ENCODE measurements around the gene HIRIP3.
"Not testable (repeated sequence)": the region's sequence is repeated elsewhere in the genome, so short reads cannot be mapped to it uniquely, and the experiment has no call there.

The HIRIP3 gene

GRCh38 chr16:30016555-30017276, 21.3 kb upstream of the HIRIP3 start:
- no peak for DNase-seq (ENCODE audit: low spot score)

- DNase-seq (ENCODE audit: low spot score), result not testable (repeated sequence)
Observed at GRCh38 chr16:30015450-30015849, 20.0 kb upstream of the HIRIP3 start.

- not testable (repeated sequence) for DNase-seq (ENCODE audit: low spot score)
Observed at GRCh38 chr16:30012598-30012997, 17.2 kb upstream of the HIRIP3 start.

GRCh38 chr16:30011714-30012504, 16.5 kb upstream of the HIRIP3 start:
- DNase-seq (ENCODE audit: low spot score), result no peak

- no peak for DNase-seq (ENCODE audit: low spot score)
Observed at GRCh38 chr16:30010844-30011713, 15.7 kb upstream of the HIRIP3 start, which contains the start of gene DOC2A. Gene DOC2A (minus strand): TSS chr16:30011027. CDS start chr16:30010222, 805 bp downstream.

GRCh38 chr16:30009990-30010843, 14.8 kb upstream of the HIRIP3 start:
- no peak for DNase-seq (ENCODE audit: low spot score)

- no peak for DNase-seq (ENCODE audit: low spot score)
Observed at GRCh38 chr16:30009085-30009862, 13.9 kb upstream of the HIRIP3 start.

GRCh38 chr16:30007378-30007895, 12.0 kb upstream of the HIRIP3 start:
- no peak for DNase-seq (ENCODE audit: low spot score)

GRCh38 chr16:30006659-30007377, 11.4 kb upstream of the HIRIP3 start:
- DNase-seq (ENCODE audit: low spot score), result no peak

- no peak for DNase-seq (ENCODE audit: low spot score)
Observed at GRCh38 chr16:30006095-30006473, 10.7 kb upstream of the HIRIP3 start.

- peak; percentile 48 for DNase-seq (ENCODE audit: low spot score)
Observed at GRCh38 chr16:30005341-30006094, 10.1 kb upstream of the HIRIP3 start.

GRCh38 chr16:30004811-30005242, 9.4 kb upstream of the HIRIP3 start:
- no peak for DNase-seq (ENCODE audit: low spot score)

- no peak for DNase-seq (ENCODE audit: low spot score)
Observed at GRCh38 chr16:30004424-30004776, 9.0 kb upstream of the HIRIP3 start.

GRCh38 chr16:30003670-30004423, 8.4 kb upstream of the HIRIP3 start:
- DNase-seq (ENCODE audit: low spot score), result no peak

GRCh38 chr16:30002614-30003346, 7.4 kb upstream of the HIRIP3 start:
- DNase-seq (ENCODE audit: low spot score), result no peak

GRCh38 chr16:30000735-30001631, 5.6 kb upstream of the HIRIP3 start:
- DNase-seq (ENCODE audit: low spot score), result no peak
